HG02763 (cell line): ENCODE results near the gene ZNF573.
"Not testable (repeated sequence)": the region's sequence is repeated elsewhere in the genome, so short reads cannot be mapped to it uniquely, and the experiment has no call there.

Experiments
- ATAC-seq: cut with Tn5 transposase; IDR thresholded peaks from one replicate; pipeline ENCODE4 v1.9.1; 2021; ENCODE audit warnings: mild to moderate bottlenecking, moderate library complexity; ENCODE audit not compliant: unreplicated experiment

ZNF573 gene

GRCh38 chr19:37779127-37780005, at the start of gene ZNF573:
Gene ZNF573, minus strand, starts transcription at chr19:37779586. Its CDS starts 5,857 bp downstream, at chr19:37773729.
- ATAC-seq: peak; percentile 83

- no peak for ATAC-seq
Observed at GRCh38 chr19:37817180-37817981, 38.0 kb upstream of the ZNF573 start.

- not testable (repeated sequence) for ATAC-seq
Observed at GRCh38 chr19:37815611-37816010, 36.2 kb upstream of the ZNF573 start.

GRCh38 chr19:37813340-37813739, 34.0 kb upstream of the ZNF573 start:
- ATAC-seq: no peak

GRCh38 chr19:37809366-37809765, 30.0 kb upstream of the ZNF573 start:
- no peak for ATAC-seq

DNA sequence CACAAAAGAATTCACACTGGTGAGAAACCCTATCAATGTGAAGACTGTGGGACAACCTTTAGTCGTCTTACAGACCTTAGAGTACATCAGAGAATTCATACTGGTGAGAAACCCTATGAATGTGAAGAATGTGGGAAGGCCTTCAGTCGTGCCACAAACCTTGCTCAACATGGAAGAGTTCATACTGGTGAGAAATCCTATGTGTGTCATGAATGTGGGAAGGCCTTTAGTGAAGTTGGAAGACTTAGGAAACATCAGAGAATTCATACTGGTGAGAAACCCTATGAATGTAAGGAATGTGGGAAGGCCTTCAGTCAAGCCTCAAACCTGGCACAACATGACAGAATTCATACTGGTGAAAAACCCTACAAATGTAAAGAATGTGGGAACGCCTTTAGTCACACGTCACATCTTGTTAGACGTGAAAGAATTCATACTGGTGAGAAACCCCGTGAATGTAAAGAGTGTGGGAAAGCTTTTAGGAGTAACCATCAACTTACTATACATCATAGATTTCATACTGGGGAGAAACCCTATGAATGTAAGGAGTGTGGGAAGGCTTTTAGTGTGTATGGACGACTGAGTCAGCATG, 24.0 kb upstream of the ZNF573 start:
- no peak for ATAC-seq

- no peak for ATAC-seq
Observed at GRCh38 chr19:37790244-37790925, 11.0 kb upstream of the ZNF573 start.

GRCh38 chr19:37778613-37779126, 716 bp downstream of the ZNF573 start:
- ATAC-seq: no peak

DNA sequence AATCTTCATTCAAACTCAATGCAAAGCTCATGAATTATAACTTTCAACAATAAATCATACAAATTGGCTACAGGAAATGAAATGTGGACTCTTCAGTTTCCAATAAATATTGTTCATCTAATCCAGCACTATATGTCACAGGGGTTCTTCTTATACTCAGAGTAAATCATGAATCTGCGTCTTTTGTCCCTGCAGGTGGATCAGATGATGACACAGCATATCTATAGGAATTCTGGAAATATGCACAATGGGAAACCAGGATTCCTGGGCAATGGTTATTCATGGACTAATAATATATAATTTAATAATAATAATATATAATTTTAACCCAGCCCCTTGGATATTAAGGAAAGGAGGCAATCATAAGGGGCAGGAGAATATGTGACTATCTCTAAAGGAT, 8.4 kb downstream of the ZNF573 start:
- ATAC-seq: no peak

DNA sequence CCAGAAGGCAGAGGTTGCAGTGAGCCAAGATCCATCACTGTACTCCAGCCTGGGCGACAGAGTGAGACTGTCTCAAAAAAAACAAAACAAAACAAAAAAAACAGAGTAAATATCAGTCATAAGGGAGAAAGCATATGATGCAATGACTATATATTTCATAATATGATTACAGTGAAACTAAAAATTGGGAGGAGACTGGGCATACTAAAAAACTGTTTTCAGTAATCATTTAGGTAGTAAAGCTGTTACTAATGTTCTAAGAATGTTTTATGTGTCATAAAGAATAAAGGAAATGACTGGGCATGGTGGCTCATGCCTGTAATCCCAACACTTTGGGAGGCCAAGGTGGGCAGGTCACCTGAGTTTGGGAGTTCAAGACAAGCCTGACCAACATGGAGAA, 15.9 kb downstream of the ZNF573 start:
- no peak for ATAC-seq

DNA sequence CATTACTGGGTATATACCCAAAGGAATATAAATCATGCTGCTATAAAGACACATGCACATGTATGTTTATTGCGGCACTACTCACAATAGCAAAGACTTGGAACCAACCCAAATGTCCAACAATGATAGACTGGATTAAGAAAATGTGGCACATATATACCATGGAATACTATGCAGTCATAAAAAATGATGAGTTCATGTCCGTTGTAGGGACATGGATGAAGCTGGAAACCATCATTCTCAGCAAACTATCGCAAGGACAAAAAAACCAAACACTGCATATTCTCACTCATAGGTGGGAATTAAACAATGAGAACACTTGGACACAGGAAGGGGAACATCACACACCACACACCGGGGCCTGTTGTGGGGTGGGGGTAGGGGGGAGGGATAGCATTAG, 21.7 kb downstream of the ZNF573 start:
- ATAC-seq: not testable (repeated sequence)

GRCh38 chr19:37738371-37738770, 41.0 kb downstream of the ZNF573 start:
- ATAC-seq: no peak

DNA sequence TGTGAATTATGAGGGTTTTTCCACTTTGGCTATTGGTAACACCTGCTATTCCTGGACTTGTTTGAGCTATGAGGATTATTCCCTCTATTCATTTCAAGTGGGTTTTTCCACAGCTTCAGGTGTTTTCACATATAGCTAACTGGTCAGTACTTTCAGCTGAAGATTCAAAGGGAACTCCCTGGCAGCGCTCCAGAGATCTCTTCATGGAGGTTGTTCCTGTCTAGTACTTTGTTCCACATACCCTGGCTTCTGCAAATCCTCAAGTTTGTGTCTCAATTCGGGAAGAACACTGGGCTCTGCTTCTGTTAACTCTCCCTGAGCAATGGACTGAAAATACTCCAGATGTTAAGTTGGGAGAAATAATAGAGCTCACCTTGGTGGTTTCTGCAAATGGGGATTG, 54.2 kb downstream of the ZNF573 start:
- no peak for ATAC-seq

DNA sequence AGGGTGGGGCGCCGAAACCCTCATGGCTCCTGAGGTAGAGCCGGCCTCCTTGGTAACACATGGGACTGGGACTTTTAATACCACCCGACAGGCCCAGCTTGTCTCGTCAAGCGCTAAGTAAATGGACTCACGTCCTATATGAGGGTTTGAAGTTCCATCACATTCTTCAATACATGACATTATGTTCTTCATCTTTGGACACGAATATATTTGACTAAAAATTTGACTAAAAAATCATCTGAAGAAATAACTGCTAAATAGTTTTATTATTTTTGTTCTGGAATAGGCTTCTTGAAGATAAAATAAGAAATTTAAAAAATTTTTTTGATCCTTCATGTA, 59.5 kb downstream of the ZNF573 start:
- no peak for ATAC-seq

- ATAC-seq: peak; percentile 85
Observed at GRCh38 chr19:37719111-37719926, 60.1 kb downstream of the ZNF573 start, which contains the start of gene ZNF607. Gene ZNF607, minus strand, starts transcription at chr19:37719761. Its CDS starts 8,143 bp downstream, at chr19:37711618.

DNA sequence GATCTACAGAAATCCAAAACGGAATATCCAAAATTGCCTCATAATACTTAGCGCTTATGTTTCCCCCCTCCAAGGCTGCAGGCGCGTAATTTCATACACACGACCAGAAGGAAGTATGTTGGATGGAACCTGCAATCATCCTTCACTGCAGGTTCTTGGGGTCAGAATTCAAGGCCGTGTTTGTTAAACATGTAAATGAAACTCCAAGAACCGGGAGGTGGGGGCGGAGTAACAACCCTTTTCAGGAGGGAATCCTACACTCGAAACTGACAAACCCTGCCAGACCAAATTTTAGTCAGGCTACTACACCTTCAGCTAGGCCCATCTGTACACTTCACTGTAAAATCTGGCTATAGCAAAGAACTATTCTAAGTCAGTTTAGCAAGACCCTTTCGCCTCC, 61.1 kb downstream of the ZNF573 start:
- ATAC-seq: no peak

DNA sequence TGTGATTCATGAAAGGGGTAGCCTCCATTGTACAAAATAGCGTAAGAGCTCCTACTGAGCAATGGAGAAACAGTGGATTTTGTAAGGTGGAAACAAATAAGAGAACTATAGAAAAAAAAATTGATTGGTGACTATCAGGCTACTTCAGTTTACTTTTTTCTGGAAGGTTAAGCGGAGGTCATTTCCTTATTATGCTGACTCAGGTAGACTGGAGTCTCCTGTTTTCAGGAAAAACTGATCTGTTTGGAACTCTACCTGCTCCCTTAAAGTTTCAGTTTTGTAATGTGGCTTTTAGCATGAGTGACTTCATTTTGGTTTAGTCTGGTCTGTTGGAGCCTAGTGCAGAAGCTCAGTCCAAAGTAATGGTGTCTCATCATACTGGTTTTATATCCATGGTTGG, 63.2 kb downstream of the ZNF573 start:
- no peak for ATAC-seq

DNA sequence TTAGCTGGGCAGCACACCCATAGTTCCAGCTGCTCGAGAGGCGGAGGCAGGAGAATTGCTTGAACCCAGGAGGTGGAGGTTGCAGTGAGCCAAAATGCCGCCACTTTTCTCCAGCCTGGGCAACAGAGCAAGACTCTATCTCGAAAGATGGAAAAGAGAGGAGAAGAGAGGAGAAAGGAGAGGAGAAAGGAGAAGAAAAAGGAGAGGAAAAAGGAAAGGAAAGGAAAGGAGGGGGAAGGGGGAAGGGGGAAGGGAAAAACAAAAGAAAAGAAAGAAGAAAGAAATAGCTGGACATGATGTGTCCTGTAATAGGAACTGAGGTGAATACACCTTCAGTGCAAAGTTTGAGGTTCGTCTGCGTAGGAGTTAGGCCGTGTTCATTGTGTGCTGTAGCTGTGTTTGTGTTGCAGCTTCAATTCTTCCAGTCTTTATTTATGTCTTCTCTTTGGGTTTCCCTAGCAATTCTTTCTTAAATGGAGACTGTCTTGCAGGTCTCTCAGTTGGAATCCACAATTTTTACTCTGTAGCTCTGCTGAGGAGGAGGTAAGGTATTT, 73.3 kb downstream of the ZNF573 start:
- ATAC-seq: no peak

- no peak for ATAC-seq
Observed at GRCh38 chr19:37699057-37699456, 80.3 kb downstream of the ZNF573 start.

DNA sequence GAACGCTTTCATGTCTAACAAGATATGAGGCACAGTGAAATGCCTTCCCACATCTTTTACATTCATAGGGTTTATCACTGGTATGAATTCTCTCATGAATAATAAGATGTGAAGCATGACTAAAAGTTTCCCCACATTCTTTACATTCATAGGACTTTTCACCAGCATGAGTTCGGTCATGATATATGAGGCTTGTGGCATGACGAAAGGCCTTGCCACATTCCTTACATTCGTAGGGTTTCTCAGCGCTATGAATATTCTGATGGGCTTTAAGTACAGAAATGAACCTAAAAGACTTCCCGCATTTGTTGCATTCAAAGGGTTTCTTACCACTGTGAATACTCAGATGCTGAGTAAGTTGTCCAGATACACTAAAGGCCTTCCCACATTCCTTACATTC, 81.2 kb downstream of the ZNF573 start:
- ATAC-seq: no peak
